ENCODE measurements around the gene PRDX1.
"Not testable (repeated sequence)": the region's sequence is repeated elsewhere in the genome, so short reads cannot be mapped to it uniquely, and the experiment has no call there.

The PRDX1 gene

DNA sequence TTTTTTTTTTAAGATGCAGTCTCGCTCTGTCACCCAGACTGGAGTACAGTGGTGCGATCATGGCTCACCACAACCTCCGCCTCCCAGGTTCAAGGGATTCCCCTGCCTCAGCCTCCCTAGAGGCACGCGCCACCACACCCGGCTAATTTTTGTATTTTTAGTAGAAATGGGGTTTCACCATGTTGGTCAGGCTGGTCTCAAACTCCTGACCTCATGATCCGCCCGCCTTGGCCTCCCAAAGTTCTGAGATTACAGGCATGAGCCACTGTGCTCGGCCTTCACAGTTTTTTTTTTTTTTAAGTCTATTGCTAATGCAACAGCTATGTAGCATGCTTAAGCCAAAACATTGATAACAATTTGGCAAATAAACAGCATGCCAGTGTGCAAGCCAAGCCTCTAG, 54.3 kb downstream of the PRDX1 start:
- DNase-seq: not testable (repeated sequence)

DNA sequence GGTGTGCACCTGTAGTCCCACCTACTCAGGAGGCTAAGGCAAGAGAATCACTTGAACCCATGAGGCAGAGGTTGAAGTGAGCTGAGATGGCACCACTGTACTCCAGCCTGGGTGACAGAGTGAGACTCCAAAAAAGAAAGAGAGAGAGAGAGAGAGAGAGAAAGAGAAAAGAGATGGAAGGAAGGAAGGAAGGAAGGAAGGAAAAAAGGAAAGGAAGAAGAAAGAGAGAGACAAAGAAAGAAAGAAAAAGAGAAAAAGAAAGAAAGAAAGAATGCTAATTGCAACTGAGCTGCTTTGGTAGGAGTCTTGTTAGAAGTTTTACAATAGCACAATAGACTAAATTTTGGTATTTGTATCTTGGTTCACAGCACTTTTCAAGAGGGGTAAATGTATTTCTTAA, 56.4 kb downstream of the PRDX1 start:
- DNase-seq: no peak

All from anterior cingulate cortex (tissue), 58 donors.